ELF-1 (cell line): Measurements from ENCODE around the gene MED17.
A peak's percentile ranks its signal among the peaks of the same experiment; 100 is the strongest.
"Not testable (repeated sequence)": the region's sequence is repeated elsewhere in the genome, so short reads cannot be mapped to it uniquely, and the experiment has no call there.

ENCODE experiments used
- DNase-seq: peaks from one replicate; pipeline ENCODE4 v3.0.0-alpha.2; 2016; ENCODE audit warnings: low read depth, low spot score

Gene MED17

DNA sequence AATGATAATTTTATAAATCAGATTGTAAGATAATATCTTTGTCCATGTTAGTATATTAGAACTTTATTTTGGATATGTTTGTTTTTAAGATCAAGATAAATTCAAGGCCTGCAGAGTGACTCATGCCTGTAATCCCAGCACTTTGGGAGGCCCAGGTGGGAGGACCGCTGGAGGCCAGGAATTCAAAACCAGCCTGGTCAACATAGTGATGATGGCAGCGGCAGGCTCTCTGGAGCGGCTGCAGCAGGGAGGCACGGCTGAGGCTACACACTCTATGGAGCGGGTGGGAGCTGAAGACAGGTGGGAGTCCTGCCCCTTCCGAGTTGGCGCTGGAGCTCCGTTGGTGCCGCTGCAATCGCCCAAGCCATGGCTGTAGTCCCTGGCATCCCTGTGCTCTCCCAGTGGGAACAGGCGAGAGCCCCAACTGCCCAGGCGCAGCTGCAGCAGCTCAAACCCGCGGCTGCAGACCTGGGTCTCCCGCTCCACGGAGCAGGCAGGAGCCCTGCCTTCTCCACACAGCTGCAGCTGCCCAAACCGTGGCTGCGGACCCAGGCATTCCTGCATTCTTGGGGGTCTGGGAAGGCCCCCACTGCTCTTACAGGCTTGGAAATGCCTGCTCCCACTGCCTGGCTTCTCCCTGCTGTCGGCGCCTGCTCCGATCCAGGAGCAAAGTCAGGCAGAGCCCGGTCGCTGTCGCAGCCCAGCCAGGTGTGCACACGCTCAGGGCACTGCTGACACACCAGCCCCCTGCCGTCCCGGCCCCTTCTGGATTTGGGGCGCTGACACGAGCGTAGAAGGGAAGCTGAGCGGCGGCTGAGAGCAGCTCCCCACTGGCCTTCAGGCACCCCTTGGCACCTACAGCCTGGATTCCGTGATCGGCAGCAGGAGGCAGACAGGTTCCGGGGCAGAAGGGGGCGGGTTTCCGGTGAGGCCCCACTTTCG, 25.9 kb upstream of the MED17 start:
- DNase-seq, result no peak

DNA sequence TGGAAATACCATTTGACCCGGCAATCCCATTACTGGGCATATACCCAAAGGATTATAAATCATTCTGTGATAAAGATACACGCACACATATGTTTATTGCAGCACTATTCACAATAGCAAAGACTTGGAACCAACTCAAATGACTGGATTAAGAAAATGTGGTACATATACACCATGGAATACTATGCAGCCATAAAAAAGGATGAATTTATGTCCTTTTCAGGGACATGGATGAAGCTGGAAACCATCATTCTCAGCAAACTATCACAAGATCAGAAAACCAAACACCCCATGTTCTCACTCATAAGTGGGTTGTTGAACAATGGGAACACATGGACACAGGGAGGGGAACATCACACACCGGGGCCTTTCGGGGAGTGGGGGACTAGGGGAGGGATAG, 25.0 kb upstream of the MED17 start:
- DNase-seq, result not testable (repeated sequence)

DNA sequence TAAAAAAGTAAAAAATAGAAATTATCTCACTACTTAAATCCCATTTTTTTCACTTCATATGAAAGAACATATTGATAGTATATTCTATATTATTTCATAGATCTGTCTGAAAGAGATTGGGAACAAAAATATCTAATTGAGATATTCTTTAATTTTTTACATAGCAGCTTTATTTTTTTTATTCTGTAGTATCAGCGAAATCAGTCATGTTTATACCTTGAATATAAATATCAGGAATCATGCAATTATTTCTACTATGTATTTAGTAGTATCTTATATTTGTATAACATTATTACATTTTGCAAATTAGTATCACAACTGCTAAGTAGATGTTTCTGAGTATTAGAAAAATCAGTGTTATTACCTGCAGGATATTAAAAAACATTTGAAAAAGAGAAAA, 22.2 kb upstream of the MED17 start:
- DNase-seq, result no peak

DNA sequence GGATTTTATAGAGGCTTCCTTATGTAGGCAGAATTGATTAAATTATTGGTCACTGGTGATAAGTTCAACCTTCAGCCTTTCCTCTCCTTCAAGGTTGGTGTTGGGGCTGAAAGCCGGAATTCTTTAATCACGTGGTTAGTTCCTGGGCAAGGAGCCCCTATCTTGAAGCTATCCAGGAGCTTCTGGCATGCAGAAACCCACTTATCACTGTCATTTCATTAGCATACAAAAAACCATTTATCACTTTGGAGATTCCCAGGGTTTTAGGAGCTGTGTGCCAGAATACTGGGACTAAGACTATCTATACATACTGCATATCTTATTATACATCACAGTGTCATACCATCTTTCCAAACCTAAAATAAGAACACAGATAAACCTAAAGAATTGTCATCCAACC, 18.5 kb upstream of the MED17 start:
- no peak for DNase-seq

DNA sequence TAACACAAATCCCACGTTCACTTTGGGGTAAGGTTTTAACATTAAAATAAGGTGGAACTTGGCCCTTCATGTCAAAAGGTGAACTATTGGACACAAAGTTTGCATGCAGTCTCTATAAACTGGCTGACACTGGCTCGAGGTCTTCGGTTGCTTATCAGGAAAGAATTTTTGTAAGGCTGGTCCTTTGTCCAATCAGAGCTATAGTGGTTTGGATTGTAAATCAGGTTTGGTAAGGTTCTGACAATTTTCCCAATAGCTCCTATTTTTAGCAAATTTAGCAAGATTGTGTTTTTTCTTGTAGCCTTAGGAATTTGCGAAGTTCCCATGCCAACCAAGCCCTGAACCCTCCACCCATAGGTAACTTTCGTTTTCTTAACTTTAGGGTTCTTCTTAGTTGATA, 17.6 kb upstream of the MED17 start:
- DNase-seq, result no peak

DNA sequence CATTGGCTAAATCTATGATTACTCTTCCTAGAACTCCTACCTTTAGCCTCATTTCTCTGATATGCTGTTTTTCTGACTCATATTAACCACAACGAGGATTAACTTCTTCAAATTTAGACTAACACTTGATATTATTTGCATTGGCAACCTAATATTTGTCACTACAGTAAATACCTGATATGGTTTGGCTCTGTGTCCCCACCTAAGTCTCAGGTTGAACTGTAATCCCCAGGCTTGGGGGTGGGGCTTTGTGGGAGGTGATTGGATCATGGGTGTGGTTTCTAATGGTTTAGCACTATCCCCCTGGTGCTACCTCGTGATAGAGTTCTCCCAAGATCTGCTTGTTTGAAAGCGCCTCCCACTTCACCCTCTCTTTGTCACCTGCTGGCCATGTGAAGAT, 17.1 kb upstream of the MED17 start:
- DNase-seq, result no peak

DNA sequence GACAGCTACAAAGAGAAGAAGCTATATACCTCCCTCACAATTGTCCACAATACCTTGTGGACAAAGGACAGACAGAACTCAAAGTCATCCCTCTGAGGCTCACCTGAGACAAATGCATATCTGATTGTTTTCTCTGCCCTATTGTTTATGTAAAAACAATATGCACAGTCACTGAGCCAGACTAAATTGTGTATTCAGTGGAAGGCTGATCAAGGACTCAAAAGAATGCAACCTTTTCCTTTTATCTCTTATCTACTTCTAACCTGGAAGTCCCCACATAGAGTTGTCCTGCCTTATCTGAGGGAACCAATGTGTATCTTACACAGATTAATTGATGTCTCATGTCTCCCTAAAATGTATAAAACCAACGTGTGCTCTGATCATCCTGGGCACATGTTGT, 13.9 kb upstream of the MED17 start:
- DNase-seq, result peak; percentile 10

DNA sequence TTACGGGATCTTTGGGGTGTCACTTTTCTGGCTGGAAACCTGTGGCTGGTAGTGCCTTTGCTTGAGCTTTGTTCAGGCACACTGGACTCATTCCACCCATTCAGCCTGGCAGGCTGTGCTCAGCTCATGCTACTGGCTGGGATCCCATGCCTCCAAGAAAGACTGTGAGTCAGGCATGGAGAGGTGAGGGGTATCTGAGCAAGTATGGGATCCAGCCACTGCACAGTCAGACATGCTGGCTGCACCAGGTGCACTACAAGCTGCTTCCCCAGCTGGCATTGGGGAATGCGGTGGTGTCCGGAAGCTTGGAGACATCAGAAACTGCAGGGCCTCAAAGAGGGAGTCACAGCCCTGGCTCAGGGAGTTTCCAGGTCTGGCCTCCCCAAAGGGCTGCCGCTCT, 12.0 kb upstream of the MED17 start:
- DNase-seq, result no peak

DNA sequence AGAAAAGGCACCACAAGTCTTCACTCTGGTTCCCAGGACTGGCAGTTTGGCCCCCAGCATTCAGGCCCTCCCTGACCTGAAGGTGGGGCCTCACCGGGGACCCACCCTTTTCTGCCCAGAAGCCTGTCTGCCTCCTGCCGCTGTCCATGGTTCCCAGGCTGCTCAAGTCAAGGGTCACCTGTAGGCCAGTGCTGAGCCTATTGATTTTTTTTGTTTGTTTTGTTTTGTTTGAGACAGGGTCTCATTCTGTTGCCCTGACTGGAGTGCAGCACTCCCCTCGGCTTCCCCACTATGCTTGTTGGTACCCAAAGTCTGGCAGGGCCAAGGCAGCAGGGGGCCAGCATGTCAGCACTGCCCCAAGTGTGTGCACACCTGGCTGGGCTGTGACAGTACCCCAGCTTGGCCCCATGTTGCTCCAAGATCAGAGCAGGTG, 11.0 kb upstream of the MED17 start:
- DNase-seq, result peak; percentile 10

DNA sequence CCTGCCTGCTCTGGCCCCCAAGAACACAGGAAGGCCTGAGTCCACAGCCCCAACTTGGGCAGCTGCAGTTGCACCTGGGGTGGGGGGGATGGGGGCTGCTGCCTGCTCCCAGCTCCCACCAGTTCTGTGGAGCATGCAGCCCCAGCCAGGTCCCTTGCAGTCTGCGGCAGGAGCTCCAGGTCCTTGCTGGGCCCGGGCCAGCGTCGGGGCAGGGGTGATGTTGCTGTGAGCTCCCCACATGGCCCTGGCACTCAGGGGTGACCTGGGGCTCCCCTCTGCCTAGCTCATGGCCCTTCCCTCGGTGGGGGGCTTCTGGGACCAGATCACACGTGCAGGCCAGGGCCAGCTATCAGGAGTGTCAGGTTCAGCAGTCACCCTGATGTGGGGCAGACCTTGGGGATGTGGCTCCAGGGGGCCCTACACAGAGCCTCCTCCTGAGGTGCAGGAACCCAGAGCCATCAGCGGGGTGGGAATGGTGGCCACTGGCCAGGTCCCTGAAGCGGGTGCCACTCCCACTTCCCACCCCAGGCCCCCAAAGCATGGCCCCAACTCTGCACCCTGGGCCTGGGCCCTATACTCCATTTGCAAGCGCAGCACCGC, 10.4 kb upstream of the MED17 start:
- no peak for DNase-seq

DNA sequence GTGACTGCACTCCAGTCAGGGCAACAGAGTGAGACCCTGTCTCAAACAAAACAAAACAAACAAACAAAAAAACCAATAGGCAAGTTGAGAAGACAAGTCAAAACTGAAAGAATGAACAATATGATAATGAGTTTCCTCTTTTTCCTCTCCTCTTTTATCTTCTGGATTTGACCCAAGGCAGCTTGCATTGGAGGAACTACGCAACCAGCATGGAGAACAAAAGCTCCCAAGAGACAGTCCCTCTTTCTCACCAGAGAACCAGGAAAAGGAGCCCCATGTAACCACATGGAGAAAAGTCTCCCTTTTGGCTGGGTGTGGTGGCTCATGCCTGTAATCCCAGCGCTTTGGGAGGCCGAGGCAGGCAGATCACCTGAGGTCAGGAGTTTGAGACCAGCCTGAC, 9.5 kb upstream of the MED17 start:
- not testable (repeated sequence) for DNase-seq

DNA sequence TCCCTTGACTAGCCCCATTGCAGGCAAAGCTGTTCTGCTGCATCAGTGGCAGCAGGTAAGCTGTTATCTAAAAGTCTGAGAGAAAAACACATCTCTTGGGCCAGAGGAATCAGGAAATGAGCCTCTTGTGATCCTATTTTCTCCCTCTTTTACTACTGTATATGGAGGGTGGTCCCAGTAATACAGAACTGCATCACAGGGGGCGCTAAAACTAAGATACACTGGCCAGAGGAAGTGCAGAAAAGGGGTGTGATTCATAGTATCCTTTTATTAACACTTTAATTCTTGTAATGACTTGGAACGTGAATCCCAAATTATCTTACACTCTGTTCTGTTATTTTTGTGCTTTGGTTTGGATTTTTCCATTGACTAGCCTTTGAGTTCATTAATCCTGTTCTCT, 8.8 kb upstream of the MED17 start:
- no peak for DNase-seq

DNA sequence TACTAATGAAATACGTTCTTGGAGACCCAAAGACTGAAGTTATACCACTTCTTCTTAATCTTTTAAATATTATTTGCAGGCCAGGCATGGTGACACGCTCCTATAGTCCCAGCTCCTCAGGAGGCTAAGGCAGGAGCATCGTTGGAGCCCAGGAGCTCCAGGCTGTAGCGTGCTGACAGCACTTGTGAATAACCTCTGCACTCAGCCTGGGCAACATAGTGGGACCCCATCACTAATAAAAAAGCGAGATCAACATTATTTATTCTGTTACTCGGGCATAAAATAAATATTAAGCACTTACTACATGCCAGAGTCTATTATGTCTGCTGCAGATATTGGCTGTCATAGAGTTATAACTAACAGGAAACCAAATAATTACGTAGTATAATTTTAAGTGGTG, 720 bp upstream of the MED17 start:
- no peak for DNase-seq

DNA sequence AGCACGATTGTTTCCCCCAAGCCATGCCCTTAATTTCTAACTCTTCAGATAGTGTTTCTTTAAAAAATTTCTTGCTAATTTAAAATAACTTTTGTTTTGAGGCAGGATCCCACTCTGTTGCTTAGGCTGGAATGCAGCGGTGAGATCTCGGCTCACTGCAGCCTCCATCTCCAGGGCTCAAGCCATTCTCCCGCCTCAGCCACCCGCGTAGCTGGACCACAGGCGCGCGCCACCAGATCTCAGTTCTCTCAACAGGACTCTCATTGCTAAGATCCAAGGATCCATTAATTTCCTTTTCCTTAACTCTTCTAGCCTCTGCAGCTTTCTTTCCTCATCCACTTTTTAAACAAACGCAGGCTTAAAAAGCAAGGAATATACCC, 327 bp upstream of the MED17 start:
- DNase-seq, result no peak

DNA sequence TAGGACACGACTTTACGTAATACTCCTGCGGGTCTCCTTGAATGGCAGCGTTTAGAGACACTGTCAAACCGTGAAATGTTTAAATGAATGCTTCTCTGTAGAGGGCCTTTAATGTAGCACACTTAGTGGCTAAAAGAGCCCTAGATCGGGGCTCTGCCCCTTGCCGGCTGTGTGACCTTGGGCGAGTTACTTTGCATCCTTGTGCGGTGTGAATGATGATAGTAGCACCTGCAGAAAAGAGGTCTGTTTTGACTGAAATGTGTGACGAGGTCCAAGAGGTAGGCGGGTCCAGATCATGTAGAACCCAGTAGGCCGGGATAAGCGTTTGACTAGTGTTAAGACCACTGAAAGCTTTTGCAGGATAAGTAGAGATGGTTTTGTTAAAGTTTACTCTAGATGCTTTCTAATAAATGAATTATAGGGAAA, 866 bp downstream of the MED17 start:
- DNase-seq, result no peak

DNA sequence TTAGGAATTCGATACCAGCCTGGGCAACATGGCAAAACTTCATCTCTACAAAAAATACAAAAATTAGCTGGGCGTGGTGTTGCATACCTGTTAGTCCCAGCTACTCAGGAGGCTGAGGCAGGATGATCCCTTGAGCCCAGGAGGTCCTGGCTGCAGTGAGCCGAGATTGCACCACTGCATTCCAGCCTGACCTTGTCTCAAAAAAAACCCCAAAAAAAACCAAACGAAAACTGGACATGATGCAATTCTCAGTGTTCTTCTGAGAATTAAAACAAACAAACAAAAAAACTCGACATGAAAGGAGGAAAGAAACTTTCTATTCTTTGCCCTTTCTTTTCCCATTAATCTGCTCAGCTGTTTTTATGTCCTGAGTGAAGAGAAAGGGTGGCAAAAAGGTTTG, 7.4 kb downstream of the MED17 start:
- no peak for DNase-seq

DNA sequence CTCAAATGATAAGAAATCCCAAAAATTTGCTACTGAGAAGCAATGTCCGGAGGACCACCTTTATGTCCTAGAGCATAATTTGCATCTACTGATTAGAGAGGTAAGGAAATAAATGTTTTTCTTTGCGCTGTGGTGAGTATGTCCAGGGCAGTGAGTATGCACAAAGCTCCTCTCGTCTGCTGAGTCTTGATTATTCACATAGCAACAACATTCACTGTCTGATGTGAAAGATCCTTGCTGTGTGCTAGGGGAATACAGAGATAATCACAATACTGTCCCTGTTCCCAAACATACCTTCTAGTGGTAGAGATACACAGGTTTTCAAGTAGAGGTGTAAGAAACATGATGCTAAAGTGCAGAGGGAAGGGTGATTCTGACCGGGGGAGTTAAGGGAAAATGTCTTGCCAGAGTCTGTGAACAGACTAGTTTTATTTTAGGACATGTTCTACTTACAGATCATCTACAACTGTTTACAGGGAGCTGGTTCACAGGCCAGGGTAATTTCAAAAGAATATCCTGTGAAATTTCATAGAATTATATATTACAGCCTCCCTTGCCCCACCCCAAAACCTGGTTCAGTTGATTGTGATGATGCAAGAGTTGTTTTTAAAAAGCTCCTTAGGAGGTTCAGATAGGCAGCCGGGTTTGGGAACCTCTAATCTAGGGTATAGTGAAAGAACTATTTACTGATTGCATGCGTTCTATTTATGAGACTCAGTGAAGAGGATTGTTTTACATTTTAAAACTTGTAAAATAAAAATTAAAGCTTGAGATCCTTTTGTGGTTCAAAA, 12.6 kb downstream of the MED17 start:
- DNase-seq, result no peak

DNA sequence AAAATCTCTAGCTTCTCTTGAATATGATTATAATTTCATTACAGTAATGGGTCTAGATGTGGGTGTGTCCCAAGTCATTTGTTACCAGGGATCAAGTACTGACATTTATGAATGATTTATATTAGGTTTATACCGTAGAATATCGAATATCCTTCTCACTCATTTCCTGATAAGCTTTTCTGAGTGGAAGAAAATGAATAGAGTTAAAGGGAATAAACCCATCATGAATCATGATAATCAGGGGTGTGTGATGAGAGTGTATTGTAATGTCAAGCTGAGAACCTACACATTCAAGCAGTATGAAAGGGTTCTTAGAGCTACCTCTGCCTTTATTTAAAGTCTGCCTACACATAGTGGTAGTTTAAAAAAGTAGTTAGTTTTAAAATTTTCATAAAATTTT, 17.3 kb downstream of the MED17 start:
- no peak for DNase-seq

DNA sequence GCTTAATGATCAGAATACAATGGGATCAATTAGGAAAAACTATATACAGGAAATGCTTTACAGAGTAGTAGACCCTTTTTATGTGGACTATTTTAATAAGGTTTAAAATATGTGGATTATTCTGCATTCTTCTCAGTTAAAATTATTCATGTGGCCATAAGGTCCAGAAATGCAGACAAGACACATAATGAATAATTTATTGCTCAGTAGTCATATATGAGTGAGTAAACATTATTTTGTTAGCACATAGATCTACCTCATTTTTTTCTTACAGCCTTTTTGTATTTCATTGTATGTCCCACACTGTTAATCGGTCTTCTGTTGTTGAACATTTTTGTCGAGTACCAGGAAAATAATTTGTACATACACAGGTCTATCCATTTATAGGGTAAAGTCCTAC, 20.8 kb downstream of the MED17 start:
- DNase-seq, result no peak

DNA sequence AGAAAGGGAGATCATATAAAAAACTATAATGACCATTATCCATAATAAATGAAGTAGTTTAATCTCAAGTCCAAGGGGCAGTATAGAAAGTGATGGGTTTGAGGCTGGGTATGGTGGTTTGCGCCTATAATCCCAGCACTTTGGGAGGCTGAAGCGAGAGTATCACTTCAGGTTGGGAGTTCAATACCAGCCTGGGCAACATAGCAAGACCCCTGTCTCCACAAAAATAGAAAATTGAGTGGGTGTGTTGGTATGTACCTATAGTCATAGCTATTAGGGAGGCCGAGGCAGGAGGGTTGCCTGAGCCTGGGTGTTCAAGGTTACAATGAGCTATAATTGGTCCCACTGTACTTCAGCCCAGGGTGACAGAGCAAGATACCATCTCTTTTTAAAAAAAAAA, 23.9 kb downstream of the MED17 start:
- DNase-seq, result no peak

DNA sequence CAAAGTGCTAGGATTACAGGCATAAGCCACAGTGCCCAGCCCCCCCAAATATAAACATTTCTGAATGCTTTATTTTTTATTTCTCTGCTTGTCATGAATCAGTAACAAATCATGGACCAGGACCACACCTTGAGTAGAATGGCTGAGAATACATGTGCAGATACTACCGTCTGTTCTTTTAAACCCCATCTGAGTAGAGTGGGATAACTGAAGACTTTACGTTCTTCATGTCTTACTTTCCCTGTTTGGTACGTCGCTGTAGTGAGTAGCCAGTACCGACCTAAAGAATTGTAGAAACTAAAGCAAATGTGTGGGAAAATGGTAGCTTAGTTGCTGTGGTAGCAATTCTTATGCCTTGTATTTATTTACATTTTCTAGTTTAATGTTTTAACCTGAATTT, 29.9 kb downstream of the MED17 start:
- no peak for DNase-seq

DNA sequence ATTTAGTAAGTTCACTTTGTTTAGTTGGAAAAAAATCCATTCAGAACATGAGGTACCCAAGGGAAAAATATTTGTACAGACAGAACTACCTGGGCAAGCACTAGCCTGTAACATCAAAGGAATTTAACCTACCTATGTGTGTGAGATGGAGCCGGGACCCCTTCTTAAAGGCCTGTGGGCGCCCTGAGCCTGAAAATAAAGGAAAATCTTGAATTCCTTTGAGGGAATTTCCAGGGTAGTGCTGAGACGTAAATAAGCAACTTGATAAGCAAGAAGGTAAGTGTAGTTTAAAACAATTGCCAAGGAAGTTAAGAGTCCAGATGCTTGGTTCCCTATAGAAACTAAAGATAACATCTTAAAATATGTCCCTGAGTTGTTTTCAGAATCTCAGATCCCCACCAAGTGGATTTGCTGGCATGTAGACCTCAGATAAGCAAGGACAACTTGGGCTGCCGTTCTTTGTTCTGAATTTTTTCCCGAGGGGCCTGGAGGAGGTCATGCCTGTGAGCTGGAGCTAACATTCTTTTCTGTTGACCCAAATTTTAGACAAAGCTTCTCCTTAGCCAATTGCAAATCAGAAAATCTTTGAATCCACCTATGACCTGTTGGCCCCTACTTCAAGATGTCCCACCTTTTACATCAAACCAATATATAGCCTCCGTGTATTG, 31.0 kb downstream of the MED17 start:
- peak; percentile 59 for DNase-seq
